ENCODE data around the gene TOM1. TPM values are rescaled to one million over a fixed set of nuclear protein-coding genes. Genes with fewer than 3 reads are reported as not detected.

TOM1 gene
- total RNA-seq, 4 donors from 2014 or later = 96.6 to 175 (median 129) TPM

DNA sequence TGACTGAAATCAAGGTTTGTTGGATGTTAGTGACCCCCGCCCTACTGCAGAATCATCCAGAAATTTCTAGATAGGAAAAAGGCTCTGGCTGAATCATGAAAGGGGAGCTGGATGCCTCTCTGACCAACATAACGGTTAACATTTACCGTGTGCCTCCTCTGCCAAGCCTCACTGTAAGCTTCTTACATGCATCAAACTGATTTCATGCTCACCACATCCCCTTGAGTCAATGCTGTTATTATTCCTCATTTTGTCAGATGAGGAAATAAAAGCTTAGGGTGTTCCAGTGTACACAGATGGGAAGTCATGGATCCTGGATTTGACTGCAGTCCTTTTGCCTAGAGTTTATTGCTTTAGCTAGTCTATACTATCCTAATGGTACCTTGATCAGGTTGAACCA lies 75.3 kb downstream of the TOM1 start:
- H3K27me3 ChIP-seq = no peaks in the 10 kb centered on the region
- DNase-seq = no peak
- H3K36me3 ChIP-seq = no peaks in the 10 kb centered on the region
- no peak overlapping the region for H3K27ac ChIP-seq
- H3K4me3 ChIP-seq = no peak overlapping the region
- no peak for TF ChIP-seq POLR2A (IDR thresholded peaks at IDR 0.05)
- TF ChIP-seq, protein P1, sequence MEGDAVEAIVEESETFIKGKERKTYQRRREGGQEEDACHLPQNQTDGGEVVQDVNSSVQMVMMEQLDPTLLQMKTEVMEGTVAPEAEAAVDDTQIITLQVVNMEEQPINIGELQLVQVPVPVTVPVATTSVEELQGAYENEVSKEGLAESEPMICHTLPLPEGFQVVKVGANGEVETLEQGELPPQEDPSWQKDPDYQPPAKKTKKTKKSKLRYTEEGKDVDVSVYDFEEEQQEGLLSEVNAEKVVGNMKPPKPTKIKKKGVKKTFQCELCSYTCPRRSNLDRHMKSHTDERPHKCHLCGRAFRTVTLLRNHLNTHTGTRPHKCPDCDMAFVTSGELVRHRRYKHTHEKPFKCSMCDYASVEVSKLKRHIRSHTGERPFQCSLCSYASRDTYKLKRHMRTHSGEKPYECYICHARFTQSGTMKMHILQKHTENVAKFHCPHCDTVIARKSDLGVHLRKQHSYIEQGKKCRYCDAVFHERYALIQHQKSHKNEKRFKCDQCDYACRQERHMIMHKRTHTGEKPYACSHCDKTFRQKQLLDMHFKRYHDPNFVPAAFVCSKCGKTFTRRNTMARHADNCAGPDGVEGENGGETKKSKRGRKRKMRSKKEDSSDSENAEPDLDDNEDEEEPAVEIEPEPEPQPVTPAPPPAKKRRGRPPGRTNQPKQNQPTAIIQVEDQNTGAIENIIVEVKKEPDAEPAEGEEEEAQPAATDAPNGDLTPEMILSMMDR (IDR thresholded peaks at IDR 0.05) = no peak
- no peaks in the 10 kb centered on the region for H3K9me3 ChIP-seq
- peaks cover 5 to 52% (median 14%) of the 10 kb centered on the region in 4 donors for H3K4me1 ChIP-seq

- Histone ChIP-seq H3K4me1 (peaks cover 5 to 57% (median 17%) of the 10 kb centered on the region in 4 donors), H3K9me3 (no peaks in the 10 kb centered on the region), H3K4me3 (no peak overlapping the region), H3K27ac (no peak overlapping the region), H3K27me3 (no peaks in the 10 kb centered on the region), H3K36me3 (no peaks in the 10 kb centered on the region)
- TF ChIP-seq POLR2A (IDR thresholded peaks at IDR 0.05) = no peak
- DNase-seq = no peak
Observed at GRCh38 chr22:35375526-35375925, 75.8 kb downstream of the TOM1 start.

DNA sequence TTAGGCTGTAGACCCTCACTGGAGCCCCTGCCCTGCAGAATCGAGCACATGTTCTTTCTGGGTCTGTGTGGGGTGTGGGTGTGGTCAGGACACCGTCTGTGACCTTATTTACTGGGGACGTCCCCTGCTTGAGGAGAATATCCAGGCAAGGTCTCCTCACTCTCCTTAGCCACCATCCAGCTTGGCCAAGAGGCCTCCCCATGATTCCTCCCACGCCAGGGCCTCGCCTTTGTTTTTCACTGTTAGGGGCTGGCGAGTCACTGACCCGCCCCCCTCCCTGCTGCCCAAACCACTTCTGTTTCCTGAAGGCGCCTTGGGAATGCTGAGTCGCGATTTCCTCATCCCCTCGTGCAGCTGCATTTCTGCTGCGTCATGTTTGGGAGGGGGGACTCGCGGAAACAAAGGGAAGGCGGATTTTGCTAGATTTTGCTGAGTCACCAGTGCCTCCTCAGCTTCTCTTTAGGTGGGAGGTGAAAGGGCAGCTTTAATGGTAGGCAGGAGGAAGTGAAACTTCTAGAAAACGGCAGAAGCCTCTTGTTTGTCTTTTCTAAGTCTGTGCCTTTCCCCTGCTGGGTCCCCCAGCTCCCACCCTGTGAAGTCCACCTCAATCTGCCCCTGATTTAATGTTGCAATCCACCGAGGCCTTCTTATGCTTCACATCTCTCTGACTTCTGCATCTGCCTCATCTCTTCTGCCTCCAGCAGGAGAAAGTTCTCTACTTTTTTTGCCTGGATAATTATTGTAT lies 77.2 kb downstream of the TOM1 start:
- Histone ChIP-seq H3K36me3 (no peaks in the 10 kb centered on the region), H3K4me3 (no peak overlapping the region), H3K9me3 (no peaks in the 10 kb centered on the region), H3K27me3 (no peaks in the 10 kb centered on the region), H3K27ac (peak overlapping the region; percentile 69 to 87 (median 76)), H3K4me1 (peaks cover 7 to 58% (median 18%) of the 10 kb centered on the region in 4 donors)
- peak; percentile 84 to 95 (median 86) for DNase-seq
- TF ChIP-seq POLR2A (IDR thresholded peaks at IDR 0.05) = no peak
- TF ChIP-seq, protein P1 (IDR thresholded peaks at IDR 0.05) = no peak

DNA sequence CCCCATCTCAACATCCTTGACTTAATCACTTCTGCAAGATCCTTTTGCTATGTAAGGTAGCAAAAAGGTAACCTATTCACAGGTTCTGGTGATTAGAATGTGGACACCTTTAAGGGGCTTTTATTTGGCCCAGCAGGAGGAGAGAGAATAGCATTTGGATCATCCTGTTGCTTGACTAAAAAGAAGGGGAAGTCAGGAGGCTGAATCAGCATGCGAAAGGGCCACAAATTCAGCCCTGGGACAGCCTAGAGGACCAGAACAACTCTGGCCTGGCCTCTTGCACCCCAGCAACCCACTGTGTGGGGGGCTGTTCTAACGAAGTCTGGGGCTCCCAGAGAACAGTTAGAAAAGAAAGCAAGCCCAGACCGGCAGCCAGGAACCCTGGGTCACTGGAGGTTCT lies 78.0 kb downstream of the TOM1 start:
- Histone ChIP-seq H3K27ac (peak overlapping the region; percentile 69 to 87 (median 76)), H3K36me3 (no peaks in the 10 kb centered on the region), H3K27me3 (no peaks in the 10 kb centered on the region), H3K4me1 (peaks cover 4 to 54% (median 15%) of the 10 kb centered on the region in 4 donors), H3K9me3 (no peaks in the 10 kb centered on the region), H3K4me3 (no peak overlapping the region)
- no peak for TF ChIP-seq POLR2A (IDR thresholded peaks at IDR 0.05)
- TF ChIP-seq, protein P1 (IDR thresholded peaks at IDR 0.05) = no peak
- DNase-seq = no peak

DNA sequence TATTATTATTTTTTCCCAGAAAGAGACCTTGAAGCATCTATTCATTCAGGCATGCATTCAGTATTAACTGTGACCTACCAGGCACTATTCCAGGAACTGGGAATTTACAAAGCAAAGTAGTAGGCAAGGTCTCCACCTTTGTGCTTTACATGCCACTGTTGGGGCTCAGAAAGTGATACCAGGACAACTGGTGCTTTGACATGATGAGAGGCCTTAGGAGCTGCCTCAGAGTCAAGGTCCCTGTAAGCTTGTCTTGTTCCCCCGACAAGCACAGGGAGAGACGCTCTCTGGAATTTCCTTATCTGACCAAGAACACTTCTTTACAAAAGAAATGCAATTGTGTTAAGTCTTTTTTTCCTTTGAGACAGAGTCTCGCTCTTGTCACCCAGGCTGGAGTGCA lies 78.9 kb downstream of the TOM1 start:
- peaks cover 4 to 56% (median 15%) of the 10 kb centered on the region in 4 donors for H3K4me1 ChIP-seq
- TF ChIP-seq, protein P1 (IDR thresholded peaks at IDR 0.05) = no peak
- TF ChIP-seq POLR2A (IDR thresholded peaks at IDR 0.05) = no peak
- peak overlapping the region; percentile 3 to 87 (median 75) for H3K27ac ChIP-seq
- peak overlapping the region in 1 of 4 donors; percentile 21 for H3K4me3 ChIP-seq
- no peaks in the 10 kb centered on the region for H3K27me3 ChIP-seq
- peaks cover 0 to 5% (median 0%) of the 10 kb centered on the region in 3 donors for H3K36me3 ChIP-seq
- H3K9me3 ChIP-seq = no peaks in the 10 kb centered on the region
- no peak for DNase-seq

Data from Peyer's patch (tissue), 4 donors.